ENCODE data around the gene BCAS3.
A peak's percentile ranks its signal among the peaks of the same experiment; 100 is the strongest.

BCAS3 gene

GRCh38 chr17:61218438-61218837 is 540.8 kb downstream of the BCAS3 start:
- DNase-seq (ENCODE audit: low spot score), result no peak
- Histone ChIP-seq H3K4me3 (no peak overlapping the region), H3K27ac (peak overlapping the region; percentile 77 to 81)
- TF ChIP-seq CTCF (IDR thresholded peaks at IDR 0.05), result no peak

GRCh38 chr17:61219460-61219859 is 541.8 kb downstream of the BCAS3 start:
- no peak overlapping the region for H3K4me3 ChIP-seq

GRCh38 chr17:61221181-61221580 is 543.5 kb downstream of the BCAS3 start:
- Histone ChIP-seq H3K4me3 (no peak overlapping the region), H3K27ac (no peak overlapping the region)
- no peak for DNase-seq (ENCODE audit: low spot score)
- no peak for TF ChIP-seq CTCF (IDR thresholded peaks at IDR 0.05)

More at GRCh38 chr17:61219460-61219859, 541.8 kb downstream of the BCAS3 start:
- peak; percentile 77 for DNase-seq (ENCODE audit: low spot score)
- peak overlapping the region; percentile 77 to 81 for H3K27ac ChIP-seq
- TF ChIP-seq CTCF (IDR thresholded peaks at IDR 0.05), result no peak

GRCh38 chr17:61221597-61222471 is 544.2 kb downstream of the BCAS3 start:
- Histone ChIP-seq H3K27ac (no peak overlapping the region), H3K4me3 (no peak overlapping the region)
- TF ChIP-seq CTCF (IDR thresholded peaks at IDR 0.05), result no peak
- DNase-seq (ENCODE audit: low spot score), result no peak

GRCh38 chr17:61223725-61224124 is 546.1 kb downstream of the BCAS3 start:
- no peak for TF ChIP-seq CTCF (IDR thresholded peaks at IDR 0.05)
- DNase-seq (ENCODE audit: low spot score), result no peak
- H3K4me3 ChIP-seq, result no peak overlapping the region
- H3K27ac ChIP-seq, result no peak overlapping the region

- no peak for TF ChIP-seq CTCF (IDR thresholded peaks at IDR 0.05)
- H3K27ac ChIP-seq, result no peak overlapping the region
- no peak for DNase-seq (ENCODE audit: low spot score)
Measured at GRCh38 chr17:61225178-61225882, 547.7 kb downstream of the BCAS3 start.

More at GRCh38 chr17:61225178-61225882, 547.7 kb downstream of the BCAS3 start:
- no peak overlapping the region for H3K4me3 ChIP-seq
